Activated naive CD8-positive, alpha-beta T cell treated with anti-CD3 and anti-CD28 coated beads, Interleukin-2, amount 10 ng/mL, durations not matched to agents 7 days and 5 days (primary cell): ENCODE measurements around the gene ETV5. TPM values are rescaled to one million over a fixed set of nuclear protein-coding genes. Genes with fewer than 3 reads are reported as not detected.

Experiments
- ATAC-seq: fragments of 150-1000 bp; cut with Tn5 transposase; one replicate; pipeline ENCODE4 v1.10.0; 2021; ENCODE audit warnings: low read depth, moderate library complexity
- POLR2A ChIA-PET: fragments of 350-600 bp; sonication (Branson Sonifier 250); formaldehyde crosslinking; loops from one replicate; lab custom pipeline; 2021; ENCODE audit warnings: antibody characterized with exemption; lab: Charles Lee
- DNase-seq: peaks from one replicate; pipeline ENCODE4 v3.0.0; 2021
- H3K27ac Mint-ChIP-seq: one replicate; pipeline ENCODE4 v1.8.0; 2022; ENCODE audit warnings: mild to moderate bottlenecking, mixed read lengths
- H3K27me3 Mint-ChIP-seq: one replicate; pipeline ENCODE4 v1.8.0; 2022; ENCODE audit warnings: mild to moderate bottlenecking, moderate library complexity, mixed read lengths
- H3K36me3 Mint-ChIP-seq: one replicate; pipeline ENCODE4 v1.8.0; 2021; ENCODE audit warnings: mild to moderate bottlenecking, mixed read lengths
- H3K4me1 Mint-ChIP-seq: one replicate; pipeline ENCODE4 v1.8.0; 2021; ENCODE audit warnings: mixed read lengths
- H3K4me3 Mint-ChIP-seq: one replicate; pipeline ENCODE4 v1.8.0; 2022; ENCODE audit warnings: mild to moderate bottlenecking, moderate library complexity, mixed read lengths
- H3K9me3 Mint-ChIP-seq: one replicate; pipeline ENCODE4 v1.8.0; 2021; ENCODE audit warnings: mixed read lengths
- total RNA-seq, 2 experiments: library from RNA; stranded (reverse); gene quantifications; one replicate each; pipeline ENCODE4 v1.2.3, GENCODE V29; 2021

The ETV5 gene
- total RNA-seq, 2 experiments from 2014 or later, result 1.4 to 2.0 TPM

GRCh38 chr3:186137051-186137685 is 28.3 kb upstream of the ETV5 start:
- no peak overlapping the region for H3K27ac Mint-ChIP-seq
- no peak for DNase-seq
- peaks cover 3% of the 10 kb centered on the region for H3K4me1 Mint-ChIP-seq
- H3K27me3 Mint-ChIP-seq, result peaks cover 25% of the 10 kb centered on the region
- H3K9me3 Mint-ChIP-seq, result no peaks in the 10 kb centered on the region
- no peak for ATAC-seq
- POLR2A ChIA-PET, result no interaction called here
- H3K4me3 Mint-ChIP-seq, result no peak overlapping the region
- no peaks in the 10 kb centered on the region for H3K36me3 Mint-ChIP-seq

DNA sequence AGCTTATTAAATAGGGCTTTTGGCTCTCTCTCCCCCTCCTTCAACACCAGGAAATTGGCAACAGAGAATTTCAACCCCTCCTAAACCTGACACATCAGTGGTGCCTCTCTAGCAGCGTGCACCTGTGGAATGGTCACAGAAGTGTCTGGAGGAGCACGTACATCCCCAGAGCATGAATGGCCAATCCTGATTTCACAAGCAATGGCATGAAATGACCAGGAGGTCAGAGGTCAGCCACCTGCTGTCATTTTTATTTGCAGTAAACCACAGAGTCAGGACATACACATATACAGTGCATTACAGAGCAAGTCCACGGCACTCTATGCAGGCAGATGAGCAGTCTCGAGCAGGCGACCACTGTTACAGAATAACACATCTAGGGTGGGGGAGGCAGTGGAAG is 25.1 kb upstream of the ETV5 start:
- H3K4me1 Mint-ChIP-seq, result peaks cover 4% of the 10 kb centered on the region
- ATAC-seq (no peak), DNase-seq (no peak)
- H3K9me3 Mint-ChIP-seq, result no peaks in the 10 kb centered on the region
- POLR2A ChIA-PET, result no interaction called here
- H3K36me3 Mint-ChIP-seq, result no peaks in the 10 kb centered on the region
- peaks cover 41% of the 10 kb centered on the region for H3K27me3 Mint-ChIP-seq
- no peak overlapping the region for H3K4me3 Mint-ChIP-seq
- H3K27ac Mint-ChIP-seq, result no peak overlapping the region

GRCh38 chr3:186132487-186132886 is 23.6 kb upstream of the ETV5 start:
- POLR2A ChIA-PET, result no interaction called here
- Mint-ChIP-seq H3K27me3 (peaks cover 41% of the 10 kb centered on the region), H3K9me3 (no peaks in the 10 kb centered on the region), H3K36me3 (no peaks in the 10 kb centered on the region), H3K4me1 (peaks cover 4% of the 10 kb centered on the region), H3K27ac (no peak overlapping the region), H3K4me3 (no peak overlapping the region)
- ATAC-seq, result no peak
- no peak for DNase-seq

- POLR2A ChIA-PET, result no interaction called here
- H3K9me3 Mint-ChIP-seq, result peaks cover 5% of the 10 kb centered on the region
- H3K4me1 Mint-ChIP-seq, result peaks cover 6% of the 10 kb centered on the region
- H3K27ac Mint-ChIP-seq, result no peak overlapping the region
- ATAC-seq (no peak), DNase-seq (no peak)
- peaks cover 3% of the 10 kb centered on the region for H3K36me3 Mint-ChIP-seq
- H3K27me3 Mint-ChIP-seq, result peaks cover 35% of the 10 kb centered on the region
- no peak overlapping the region for H3K4me3 Mint-ChIP-seq
Measured at GRCh38 chr3:186129206-186129605, 20.3 kb upstream of the ETV5 start.

DNA sequence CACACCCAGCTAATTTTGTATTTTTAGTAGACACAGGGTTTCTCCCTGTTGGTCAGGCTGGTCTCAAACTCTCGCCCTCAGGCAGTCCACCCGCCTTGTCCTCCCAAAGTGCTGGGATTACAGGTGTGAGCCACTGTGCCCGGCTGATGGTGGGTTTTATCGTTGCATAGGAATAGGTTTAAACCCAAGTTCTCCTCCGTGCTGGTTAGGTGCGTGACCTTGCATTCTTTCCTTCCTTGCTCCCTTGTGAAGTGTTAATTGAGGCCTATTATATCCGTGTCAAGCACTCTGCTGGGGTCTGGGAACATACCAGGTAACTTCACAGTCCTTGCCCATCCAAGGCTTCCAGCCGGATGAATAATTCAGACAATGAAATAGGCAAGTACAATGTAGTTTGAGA is 19.3 kb upstream of the ETV5 start:
- Mint-ChIP-seq H3K9me3 (peaks cover 5% of the 10 kb centered on the region), H3K36me3 (peaks cover 3% of the 10 kb centered on the region), H3K4me1 (peaks cover 6% of the 10 kb centered on the region), H3K27ac (no peak overlapping the region), H3K27me3 (peaks cover 29% of the 10 kb centered on the region), H3K4me3 (no peak overlapping the region)
- ATAC-seq (no peak), DNase-seq (no peak)
- POLR2A ChIA-PET, result no interaction called here

GRCh38 chr3:186127463-186127862 is 18.6 kb upstream of the ETV5 start:
- Mint-ChIP-seq H3K9me3 (peaks cover 5% of the 10 kb centered on the region), H3K36me3 (peaks cover 3% of the 10 kb centered on the region), H3K4me1 (peaks cover 4% of the 10 kb centered on the region), H3K27ac (no peak overlapping the region), H3K27me3 (peaks cover 34% of the 10 kb centered on the region), H3K4me3 (no peak overlapping the region)
- DNase-seq (no peak), ATAC-seq (no peak)
- POLR2A ChIA-PET, result interaction anchor here (0.7 kb wide), 1 partner anchor 46 kb away, joined by 5 read pairs; no protein-coding TSS in a partner anchor

DNA sequence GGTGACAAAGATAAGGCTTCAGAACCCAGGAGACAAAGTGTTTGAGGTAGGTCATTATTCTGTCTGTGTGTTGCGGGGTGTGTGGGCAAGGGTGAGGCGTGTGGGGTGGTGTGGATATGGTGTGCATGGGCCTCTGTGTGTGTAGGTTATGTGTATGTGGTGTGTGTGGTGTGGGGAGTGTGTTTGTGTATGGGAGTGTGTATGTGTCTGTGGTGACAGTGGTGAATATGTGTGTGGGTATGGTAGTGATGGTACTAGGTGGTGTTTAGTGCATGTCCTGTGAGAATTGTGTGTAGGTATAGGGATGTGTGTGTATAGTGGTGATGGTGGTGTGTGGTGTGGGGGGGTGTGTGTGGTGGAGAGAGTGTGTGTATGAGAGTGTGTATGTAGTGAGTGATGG is 16.2 kb upstream of the ETV5 start:
- Mint-ChIP-seq H3K4me1 (peaks cover 3% of the 10 kb centered on the region), H3K27me3 (peaks cover 23% of the 10 kb centered on the region), H3K36me3 (peaks cover 3% of the 10 kb centered on the region), H3K4me3 (no peak overlapping the region), H3K27ac (no peak overlapping the region), H3K9me3 (peaks cover 5% of the 10 kb centered on the region)
- DNase-seq (no peak), ATAC-seq (no peak)
- POLR2A ChIA-PET, result no interaction called here

DNA sequence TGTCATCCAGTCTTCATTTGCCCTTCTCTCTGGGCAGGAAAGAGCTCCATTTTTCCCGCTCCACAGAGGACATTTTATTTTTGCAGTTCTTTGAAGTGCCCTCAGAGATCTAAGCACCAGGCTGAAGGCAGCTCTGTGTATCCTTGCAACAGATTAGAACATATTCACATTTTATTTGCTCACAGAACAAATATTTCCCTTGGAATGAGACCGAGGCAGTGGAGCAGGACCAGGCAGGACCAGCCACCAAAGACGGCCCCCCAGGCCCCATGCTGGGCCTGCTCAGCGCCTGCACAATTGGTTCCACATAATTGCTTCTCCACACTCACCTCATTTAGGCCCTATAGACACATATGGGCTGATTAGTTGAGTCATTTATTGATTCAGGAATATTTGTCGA is 15.7 kb upstream of the ETV5 start:
- Mint-ChIP-seq H3K9me3 (peaks cover 5% of the 10 kb centered on the region), H3K36me3 (peaks cover 3% of the 10 kb centered on the region), H3K4me1 (peaks cover 3% of the 10 kb centered on the region), H3K4me3 (no peak overlapping the region), H3K27ac (no peak overlapping the region), H3K27me3 (peaks cover 22% of the 10 kb centered on the region)
- ATAC-seq (no peak), DNase-seq (no peak)
- POLR2A ChIA-PET, result no interaction called here

DNA sequence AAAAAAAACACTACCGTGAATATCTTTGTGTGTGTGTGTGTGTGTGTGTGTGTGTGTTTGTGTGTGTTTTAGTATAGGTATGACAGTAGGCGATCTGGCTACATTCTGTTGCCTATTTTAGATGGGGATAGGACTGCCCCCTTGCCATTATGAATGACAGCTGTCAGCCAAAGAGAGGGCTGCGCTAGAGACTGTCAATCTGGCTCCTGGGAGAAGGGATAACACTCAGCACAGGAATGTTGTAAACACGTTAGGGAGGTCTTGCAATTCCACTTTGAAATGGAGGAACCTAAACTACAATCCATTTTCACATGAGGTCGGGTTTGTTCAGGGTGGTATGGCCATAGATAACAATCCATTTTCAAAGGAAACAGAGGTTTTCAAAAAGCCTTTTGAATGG is 14.1 kb upstream of the ETV5 start:
- POLR2A ChIA-PET, result no interaction called here
- no peak overlapping the region for H3K4me3 Mint-ChIP-seq
- DNase-seq, result no peak
- no peak overlapping the region for H3K27ac Mint-ChIP-seq
- no peak for ATAC-seq
- H3K27me3 Mint-ChIP-seq, result peaks cover 29% of the 10 kb centered on the region
- H3K36me3 Mint-ChIP-seq, result peaks cover 3% of the 10 kb centered on the region
- H3K4me1 Mint-ChIP-seq, result peaks cover 3% of the 10 kb centered on the region
- peaks cover 5% of the 10 kb centered on the region for H3K9me3 Mint-ChIP-seq

- Mint-ChIP-seq H3K4me1 (peaks cover 3% of the 10 kb centered on the region), H3K36me3 (peaks cover 3% of the 10 kb centered on the region), H3K27ac (no peak overlapping the region), H3K27me3 (peaks cover 34% of the 10 kb centered on the region), H3K9me3 (peaks cover 5% of the 10 kb centered on the region), H3K4me3 (no peak overlapping the region)
- POLR2A ChIA-PET, result no interaction called here
- ATAC-seq, result no peak
- no peak for DNase-seq
Measured at GRCh38 chr3:186121968-186122367, 13.1 kb upstream of the ETV5 start.

GRCh38 chr3:186121278-186121677 is 12.4 kb upstream of the ETV5 start:
- Mint-ChIP-seq H3K4me3 (no peak overlapping the region), H3K9me3 (peaks cover 5% of the 10 kb centered on the region), H3K36me3 (peaks cover 3% of the 10 kb centered on the region), H3K27ac (no peak overlapping the region), H3K4me1 (peaks cover 3% of the 10 kb centered on the region), H3K27me3 (peaks cover 39% of the 10 kb centered on the region)
- no peak for DNase-seq
- POLR2A ChIA-PET, result no interaction called here
- ATAC-seq, result no peak

DNA sequence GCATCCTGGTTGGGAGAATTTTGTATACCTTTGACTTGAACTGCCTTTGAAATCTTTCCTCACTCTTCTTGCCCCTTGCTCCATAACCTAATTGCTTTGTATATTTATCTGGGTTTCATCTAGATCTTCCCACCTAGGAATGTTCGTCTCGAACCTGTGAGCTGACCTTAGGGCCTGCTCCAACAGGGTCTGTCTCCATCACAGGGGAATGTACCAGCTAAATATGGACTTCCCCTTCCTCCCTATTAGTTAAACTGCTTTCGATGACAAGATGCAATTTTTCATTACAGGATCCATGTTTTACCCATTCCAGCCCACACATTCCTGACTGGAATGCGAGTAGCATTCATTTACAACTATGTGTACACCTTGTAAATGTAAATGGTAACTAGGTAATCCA is 10.6 kb upstream of the ETV5 start:
- POLR2A ChIA-PET, result no interaction called here

DNA sequence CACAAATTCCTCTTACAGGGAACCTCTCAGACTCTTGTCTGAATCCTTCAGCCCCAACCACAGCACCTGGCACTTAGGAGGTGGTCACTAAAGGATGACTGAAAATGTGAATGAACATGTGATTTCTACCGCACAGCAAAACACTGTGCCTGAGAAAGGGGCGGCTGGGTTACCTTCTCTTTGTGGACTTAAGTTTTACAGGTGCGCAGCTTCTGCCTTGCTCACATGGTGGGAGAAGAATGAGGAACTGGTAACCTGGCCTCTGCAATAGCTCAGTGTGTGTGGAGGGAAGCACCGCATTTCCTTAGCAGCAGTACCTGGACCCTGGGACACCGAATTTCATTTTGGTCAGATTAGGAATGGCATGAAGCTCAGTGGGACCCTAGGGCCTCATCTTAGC is 9.8 kb upstream of the ETV5 start:
- POLR2A ChIA-PET, result no interaction called here
- ATAC-seq, result no peak

More for the DNA sequence above, 10.6 kb upstream of the ETV5 start:
- no peak for DNase-seq
- Mint-ChIP-seq H3K4me3 (no peak overlapping the region), H3K27ac (no peak overlapping the region), H3K27me3 (peaks cover 56% of the 10 kb centered on the region), H3K4me1 (no peaks in the 10 kb centered on the region), H3K36me3 (no peaks in the 10 kb centered on the region), H3K9me3 (no peaks in the 10 kb centered on the region)
- ATAC-seq, result no peak

GRCh38 chr3:186117521-186118134 is 8.7 kb upstream of the ETV5 start:
- ATAC-seq (no peak), DNase-seq (no peak)
- POLR2A ChIA-PET, result no interaction called here
- H3K9me3 Mint-ChIP-seq, result no peaks in the 10 kb centered on the region
- peaks cover 70% of the 10 kb centered on the region for H3K27me3 Mint-ChIP-seq
- H3K27ac Mint-ChIP-seq, result no peak overlapping the region
- H3K4me1 Mint-ChIP-seq, result no peaks in the 10 kb centered on the region
- no peaks in the 10 kb centered on the region for H3K36me3 Mint-ChIP-seq
- no peak overlapping the region for H3K4me3 Mint-ChIP-seq

More for the DNA sequence above, 9.8 kb upstream of the ETV5 start:
- H3K4me1 Mint-ChIP-seq, result no peaks in the 10 kb centered on the region
- H3K9me3 Mint-ChIP-seq, result no peaks in the 10 kb centered on the region
- H3K27me3 Mint-ChIP-seq, result peaks cover 64% of the 10 kb centered on the region
- H3K36me3 Mint-ChIP-seq, result no peaks in the 10 kb centered on the region
- H3K27ac Mint-ChIP-seq, result no peak overlapping the region
- H3K4me3 Mint-ChIP-seq, result no peak overlapping the region
- no peak for DNase-seq
